Activated CD8-positive, alpha-beta memory T cell treated with anti-CD3 and anti-CD28 coated beads, Interleukin-2, amount 50 U/mL, for 24 hours (primary cell): ENCODE data around the gene DEAF1.

Experiments
- DNase-seq: peaks from one replicate; pipeline ENCODE4 v3.0.0-alpha.2; 2020; ENCODE audit errors: extremely low read depth

Gene DEAF1

GRCh38 chr11:721741-722345, 26.8 kb upstream of the DEAF1 start:
- no peak for DNase-seq

- DNase-seq: no peak
Measured at GRCh38 chr11:721247-721740, 26.3 kb upstream of the DEAF1 start.

- no peak for DNase-seq
Measured at GRCh38 chr11:720642-721246, 25.7 kb upstream of the DEAF1 start.

- DNase-seq: no peak
Measured at GRCh38 chr11:720017-720641, 25.1 kb upstream of the DEAF1 start.

- no peak for DNase-seq
Measured at GRCh38 chr11:719214-720016, 24.4 kb upstream of the DEAF1 start.

GRCh38 chr11:714436-714835, 19.4 kb upstream of the DEAF1 start:
- no peak for DNase-seq

GRCh38 chr11:709109-709997, 14.3 kb upstream of the DEAF1 start:
- DNase-seq: no peak

- DNase-seq: no peak
Measured at GRCh38 chr11:708511-708910, 13.5 kb upstream of the DEAF1 start.

- no peak for DNase-seq
Measured at GRCh38 chr11:707817-708420, 12.9 kb upstream of the DEAF1 start.

- DNase-seq: no peak
Measured at GRCh38 chr11:706957-707816, 12.2 kb upstream of the DEAF1 start.

GRCh38 chr11:706439-706956, 11.5 kb upstream of the DEAF1 start:
- no peak for DNase-seq

- no peak for DNase-seq
Measured at GRCh38 chr11:705646-706438, 10.8 kb upstream of the DEAF1 start, which contains the start of gene EPS8L2. Gene EPS8L2, plus strand, starts transcription at chr11:706231. Its CDS starts 3,177 bp downstream, at chr11:709408.

- no peak for DNase-seq
Measured at GRCh38 chr11:704781-705645, 10.0 kb upstream of the DEAF1 start.

- no peak for DNase-seq
Measured at GRCh38 chr11:704228-704674, 9.2 kb upstream of the DEAF1 start.

GRCh38 chr11:703506-703905, 8.5 kb upstream of the DEAF1 start:
- no peak for DNase-seq

GRCh38 chr11:702462-703461, 7.7 kb upstream of the DEAF1 start:
- no peak for DNase-seq
